ES-I3 (cell line): ENCODE data around the gene GPSM3.
A peak's percentile ranks its signal among the peaks of the same experiment; 100 is the strongest.
"Not testable (repeated sequence)": the region's sequence is repeated elsewhere in the genome, so short reads cannot be mapped to it uniquely, and the experiment has no call there.

Experiments used
- H3K36me3 ChIP-seq: 2 replicates; pipeline ENCODE4 v1.6.1; 2013; ENCODE audit warnings: mild to moderate bottlenecking, low read length, control low read depth, moderate library complexity; ENCODE audit not compliant: insufficient read depth
- H3K4me1 ChIP-seq: 2 replicates; pipeline ENCODE4 v1.6.1; 2013; ENCODE audit warnings: mild to moderate bottlenecking, control low read depth, low read length; ENCODE audit not compliant: insufficient read depth
- H3K9ac ChIP-seq: 2 replicates; pipeline ENCODE4 v1.6.1; 2013; ENCODE audit warnings: low read depth, mild to moderate bottlenecking, low read length, moderate library complexity
- H3K9me3 ChIP-seq: 2 replicates; pipeline ENCODE4 v1.6.1; 2013; ENCODE audit warnings: mild to moderate bottlenecking, low read length, moderate library complexity; ENCODE audit not compliant: control insufficient read depth, insufficient read depth

Gene GPSM3

DNA sequence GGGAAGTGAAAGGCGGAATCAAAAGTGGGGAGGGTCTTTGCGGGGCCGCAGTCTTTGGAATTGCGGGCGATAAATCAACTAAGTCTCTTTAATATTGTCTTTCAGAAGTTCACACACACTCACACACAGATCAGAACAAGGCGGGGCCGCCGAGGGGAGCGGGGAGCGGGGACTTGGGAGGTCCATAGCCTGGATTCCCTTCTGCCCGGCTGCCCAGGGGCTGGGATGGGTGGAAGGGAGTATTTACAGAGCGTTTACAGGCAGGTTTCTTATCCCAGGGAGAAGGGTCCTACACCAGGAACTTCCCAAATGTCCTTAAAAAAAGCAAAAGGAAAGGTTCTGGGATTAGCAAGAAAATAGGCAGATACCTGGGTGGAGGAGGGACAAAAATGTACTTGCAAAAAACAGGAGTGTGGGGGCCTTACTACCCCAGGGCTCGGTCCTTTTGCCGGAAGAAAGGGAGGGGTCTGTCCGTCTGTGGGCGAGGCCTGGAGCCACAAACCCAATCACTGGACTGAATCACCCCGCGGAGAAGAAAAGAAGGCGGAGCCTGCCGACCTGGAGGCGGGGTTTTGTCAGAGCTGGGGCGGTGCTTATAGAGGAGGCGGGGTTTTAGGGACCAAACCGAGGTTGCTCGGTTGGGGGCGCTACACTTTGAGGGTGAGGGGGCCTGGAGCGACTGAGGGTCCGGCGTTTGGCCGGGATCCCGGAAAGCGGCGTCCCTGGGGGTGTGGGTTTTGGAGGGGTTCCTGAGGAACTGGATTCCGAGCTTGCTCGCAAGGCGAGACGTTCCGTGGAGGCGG is 44.0 kb downstream of the GPSM3 start:
- H3K36me3 ChIP-seq, result no peaks in the 10 kb centered on the region
- no peaks in the 10 kb centered on the region for H3K9me3 ChIP-seq
- H3K4me1 ChIP-seq, result peaks cover 25% of the 10 kb centered on the region
- H3K9ac ChIP-seq, result peak overlapping the region; percentile 63

DNA sequence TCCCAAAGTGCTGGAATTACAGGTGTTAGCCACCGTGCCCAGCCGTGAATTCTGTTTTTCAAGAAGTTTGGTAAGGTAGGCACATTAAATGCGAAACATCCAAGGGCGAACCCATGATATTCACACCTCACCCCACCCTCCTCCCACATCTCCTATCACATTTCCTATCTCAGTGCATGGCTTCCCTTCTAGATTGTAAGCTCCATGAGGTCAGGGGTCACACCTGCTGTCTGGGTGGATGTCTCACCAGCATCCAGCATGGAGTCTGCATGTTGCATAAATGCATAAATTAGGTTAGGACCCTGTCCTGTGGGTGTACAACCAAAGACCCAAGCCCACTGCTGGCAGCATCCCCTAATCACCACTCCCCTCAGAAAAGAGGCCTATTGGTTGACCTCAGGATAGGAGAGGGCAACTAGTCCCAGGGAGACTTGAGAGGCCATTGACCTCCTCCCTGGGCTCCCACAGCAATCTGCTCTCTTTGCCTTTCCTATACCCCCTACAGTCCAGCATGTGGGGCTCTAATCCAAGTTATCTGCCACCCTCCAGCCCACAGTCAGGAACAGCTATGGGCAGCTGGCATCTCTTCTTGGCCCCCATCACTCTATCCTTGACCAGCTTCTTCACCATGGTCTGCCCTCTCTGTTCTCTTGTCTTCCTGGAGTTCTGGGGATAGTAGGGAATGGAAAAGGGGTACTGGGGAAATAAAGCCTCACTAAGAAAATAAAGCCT is 44.9 kb downstream of the GPSM3 start:
- peaks cover 24% of the 10 kb centered on the region for H3K4me1 ChIP-seq
- peak overlapping the region; percentile 63 for H3K9ac ChIP-seq
- no peaks in the 10 kb centered on the region for H3K36me3 ChIP-seq
- H3K9me3 ChIP-seq, result no peaks in the 10 kb centered on the region

DNA sequence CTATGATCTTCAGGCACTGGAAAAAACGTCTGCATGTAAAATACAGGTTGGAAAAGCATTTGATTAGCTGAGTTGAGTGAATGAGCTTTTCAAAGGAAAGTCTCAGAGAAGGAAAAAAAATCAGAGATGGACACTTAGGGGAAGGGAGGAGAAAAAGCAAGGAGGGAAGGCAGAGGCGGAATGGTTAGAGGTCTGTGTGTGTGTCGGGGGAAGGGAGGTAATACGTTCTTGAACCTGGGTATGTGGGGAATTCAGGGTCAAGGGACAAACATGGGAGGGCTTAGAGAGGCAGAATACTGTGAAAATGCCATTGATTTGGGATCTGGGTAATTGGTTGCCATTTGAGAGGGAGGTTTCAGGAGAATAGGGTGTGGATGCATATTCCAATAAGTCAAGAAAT is 45.8 kb downstream of the GPSM3 start:
- Histone ChIP-seq H3K4me1 (peaks cover 19% of the 10 kb centered on the region), H3K36me3 (no peaks in the 10 kb centered on the region), H3K9me3 (no peaks in the 10 kb centered on the region), H3K9ac (0 out of 2 replicates have a peak overlapping the region, but pooled peaks have one; percentile 16)

DNA sequence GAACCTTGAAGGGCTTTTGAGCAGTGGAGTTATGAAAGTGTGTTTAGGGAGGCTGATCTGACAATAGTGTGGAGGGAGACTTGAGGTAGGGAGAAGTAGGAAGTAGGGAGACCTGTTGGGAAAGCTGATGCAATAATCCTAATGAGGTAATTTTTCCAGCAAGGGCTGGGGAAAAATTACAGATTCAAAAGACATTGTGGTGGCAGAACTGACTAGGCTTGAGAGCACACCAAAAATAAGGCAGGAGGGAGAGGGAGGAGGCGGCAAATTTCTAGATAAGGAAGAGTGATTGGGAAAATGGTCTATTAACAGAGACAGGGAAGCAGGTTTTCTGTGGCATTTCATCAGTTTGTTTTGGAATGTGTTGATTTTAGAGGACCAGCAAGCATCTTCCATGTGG is 46.2 kb downstream of the GPSM3 start:
- Histone ChIP-seq H3K9ac (0 out of 2 replicates have a peak overlapping the region, but pooled peaks have one; percentile 16), H3K4me1 (peaks cover 19% of the 10 kb centered on the region), H3K9me3 (no peaks in the 10 kb centered on the region), H3K36me3 (no peaks in the 10 kb centered on the region)

DNA sequence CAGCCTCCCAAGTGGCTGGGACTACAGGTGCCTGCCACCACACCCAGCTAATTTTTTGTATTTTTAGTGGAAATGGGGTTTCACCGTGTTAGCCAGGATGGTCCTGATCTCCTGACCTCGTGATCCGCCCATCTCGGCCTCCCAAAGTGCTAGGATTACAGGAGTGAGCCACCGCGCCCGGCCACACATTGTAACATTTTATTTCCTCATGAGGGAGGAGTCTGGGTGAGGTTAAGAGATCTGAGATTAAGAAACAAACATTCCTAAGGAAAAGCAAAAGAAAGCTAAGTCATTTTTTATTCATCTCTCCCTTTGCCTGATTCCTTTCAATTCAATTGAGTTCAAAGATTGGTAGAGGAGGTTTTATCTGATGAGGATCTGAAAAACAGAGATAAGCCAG is 48.2 kb downstream of the GPSM3 start:
- H3K9ac ChIP-seq, H3K36me3 ChIP-seq, H3K9me3 ChIP-seq: not testable (repeated sequence)
- peaks cover 15% of the 10 kb centered on the region for H3K4me1 ChIP-seq
